ENCODE measurements around the gene MTHFR.

The MTHFR gene

GRCh38 chr1:11805422-11806306 lies at the start of gene MTHFR, which contains the start of gene CLCN6:
TSS of gene MTHFR (minus strand) at chr1:11805964. CDS start at chr1:11803116, 2,848 bp downstream.
TSS of gene CLCN6 (plus strand) at chr1:11806191. CDS start at chr1:11806263, 72 bp downstream.
- peak; percentile 99 for DNase-seq

- no peak for DNase-seq
These were observed 49.7 kb upstream of the MTHFR start for GRCh38 chr1:11855430-11855829.

- no peak for DNase-seq
These were observed 48.8 kb upstream of the MTHFR start for GRCh38 chr1:11854519-11854918.

GRCh38 chr1:11851180-11851579 lies 45.4 kb upstream of the MTHFR start:
- DNase-seq, result no peak

GRCh38 chr1:11850156-11850555 lies 44.4 kb upstream of the MTHFR start:
- DNase-seq, result no peak

- DNase-seq, result no peak
These were observed 42.6 kb upstream of the MTHFR start for GRCh38 chr1:11848373-11848700.

GRCh38 chr1:11847667-11848372 lies 42.1 kb upstream of the MTHFR start, which contains the start of gene NPPA:
TSS of gene NPPA (minus strand) at chr1:11847783. CDS start at chr1:11847684, 99 bp downstream.
- no peak for DNase-seq

- DNase-seq, result no peak
These were observed 40.0 kb upstream of the MTHFR start for GRCh38 chr1:11845641-11846335.

- no peak for DNase-seq
These were observed 36.6 kb upstream of the MTHFR start for GRCh38 chr1:11842154-11843041.

GRCh38 chr1:11841245-11842153 lies 35.7 kb upstream of the MTHFR start:
- DNase-seq, result no peak

GRCh38 chr1:11839727-11840705 lies 34.3 kb upstream of the MTHFR start:
- no peak for DNase-seq

GRCh38 chr1:11838349-11839272 lies 32.8 kb upstream of the MTHFR start:
- DNase-seq, result peak; percentile 31

GRCh38 chr1:11837767-11838348 lies 32.1 kb upstream of the MTHFR start:
- DNase-seq, result no peak

GRCh38 chr1:11836955-11837766 lies 31.4 kb upstream of the MTHFR start:
- DNase-seq, result no peak

GRCh38 chr1:11835441-11836225 lies 29.9 kb upstream of the MTHFR start:
- DNase-seq, result no peak

- DNase-seq, result no peak
These were observed 28.1 kb upstream of the MTHFR start for GRCh38 chr1:11833900-11834299.

GRCh38 chr1:11833497-11833896 lies 27.7 kb upstream of the MTHFR start:
- no peak for DNase-seq

All from HCEC 1CT (cell line).